ENCODE results near the gene SLC8A1.

Gene SLC8A1

DNA sequence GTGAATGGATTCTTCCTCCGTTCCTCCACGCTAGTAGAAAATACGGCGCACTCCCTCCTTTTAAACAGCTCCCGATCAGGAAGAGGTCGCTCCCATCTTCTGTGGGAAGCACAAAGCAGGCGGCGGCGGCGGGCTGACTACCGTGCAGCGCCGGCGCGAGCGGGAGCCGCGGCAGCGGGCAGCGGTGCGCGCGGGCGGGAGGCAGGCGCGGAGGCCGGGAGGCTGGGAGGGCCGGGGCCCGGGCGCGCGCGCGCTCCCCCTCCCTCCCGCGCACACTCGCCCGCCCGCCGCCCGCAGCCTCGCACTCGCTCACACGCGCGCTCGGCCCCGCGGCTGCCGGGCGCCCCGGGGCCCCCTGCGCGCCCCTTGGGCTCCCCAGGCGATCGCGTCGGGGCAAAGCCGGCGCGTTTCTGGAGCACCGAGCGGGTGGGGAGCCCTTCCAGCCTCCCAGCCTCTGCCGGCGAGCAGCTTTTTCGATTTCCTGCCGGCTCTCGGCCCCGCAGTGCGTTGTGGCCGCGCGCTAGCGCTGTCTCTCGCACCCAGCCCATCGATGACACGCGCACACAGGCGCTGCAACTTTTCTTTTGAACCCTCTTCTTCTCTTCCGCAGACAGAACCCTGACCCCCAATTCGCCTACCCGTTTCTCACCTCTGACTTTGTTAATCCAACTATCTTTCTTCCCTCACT is at the start of gene SLC8A1:
Gene SLC8A1 (minus strand): TSS at position 173 of the 688 bp plus-strand sequence.
- DNase-seq, result no peak

GRCh38 chr2:40499437-40499836 is 47.5 kb upstream of the SLC8A1 start:
- no peak for DNase-seq

- DNase-seq, result no peak
These were observed 45.5 kb upstream of the SLC8A1 start for GRCh38 chr2:40497251-40497859.

- no peak for DNase-seq
These were observed 37.7 kb upstream of the SLC8A1 start for GRCh38 chr2:40489678-40489960.

DNA sequence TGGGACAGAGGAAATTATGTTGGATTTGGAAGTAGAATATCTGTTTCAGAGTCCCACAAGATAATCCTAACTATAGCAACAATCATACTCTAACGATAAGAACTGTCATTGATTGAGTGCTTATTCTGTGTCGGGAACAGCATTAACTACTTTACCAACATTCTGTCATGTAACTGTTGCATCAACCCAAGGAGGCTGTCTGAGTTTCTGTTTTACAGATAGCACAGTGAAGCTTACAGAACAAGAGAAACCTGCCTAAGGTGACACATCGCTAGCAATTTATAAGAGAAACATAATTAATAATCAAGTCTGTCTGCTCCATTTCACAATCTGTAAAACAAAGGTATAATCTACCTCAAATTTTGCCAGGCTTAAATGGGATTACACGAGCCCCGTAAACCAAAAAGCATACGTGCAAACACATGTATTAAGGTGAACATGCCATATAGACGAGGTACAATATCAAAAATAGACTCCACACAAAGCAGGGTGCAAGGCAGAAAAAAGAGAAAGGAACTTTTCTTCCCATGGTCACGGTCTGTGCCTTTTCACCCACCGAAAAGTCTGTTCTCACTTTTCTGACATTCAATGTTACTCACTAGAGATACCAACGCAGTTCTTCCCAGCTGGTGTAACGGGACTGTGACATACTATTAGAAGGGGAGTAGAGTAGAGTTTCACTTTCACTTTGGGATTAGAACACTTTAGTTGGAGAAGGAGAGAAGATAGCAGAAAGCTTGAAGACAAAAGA is 37.2 kb upstream of the SLC8A1 start:
- DNase-seq, result no peak

GRCh38 chr2:40488101-40488601 is 36.3 kb upstream of the SLC8A1 start:
- no peak for DNase-seq

GRCh38 chr2:40487602-40488001 is 35.7 kb upstream of the SLC8A1 start:
- DNase-seq, result peak; percentile 20

DNA sequence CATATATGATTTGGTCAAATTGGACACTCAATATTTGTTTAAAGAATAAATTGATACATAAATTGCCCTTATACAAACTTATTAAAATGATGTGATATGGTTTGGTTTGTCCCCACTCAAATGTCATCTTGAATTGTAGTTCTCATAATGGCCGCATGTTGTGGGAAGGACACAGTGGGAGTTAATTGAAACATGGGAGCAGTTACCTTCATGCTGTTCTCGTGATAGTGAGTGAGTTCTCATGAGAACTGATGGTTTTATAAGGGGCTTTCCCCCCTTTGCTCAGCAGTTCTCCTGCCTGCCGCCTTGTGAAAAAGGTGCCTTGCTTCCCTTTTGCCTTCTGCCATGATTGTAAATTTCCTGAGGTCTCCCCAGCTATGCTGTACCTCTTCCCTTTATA is 34.0 kb upstream of the SLC8A1 start:
- DNase-seq, result no peak

DNA sequence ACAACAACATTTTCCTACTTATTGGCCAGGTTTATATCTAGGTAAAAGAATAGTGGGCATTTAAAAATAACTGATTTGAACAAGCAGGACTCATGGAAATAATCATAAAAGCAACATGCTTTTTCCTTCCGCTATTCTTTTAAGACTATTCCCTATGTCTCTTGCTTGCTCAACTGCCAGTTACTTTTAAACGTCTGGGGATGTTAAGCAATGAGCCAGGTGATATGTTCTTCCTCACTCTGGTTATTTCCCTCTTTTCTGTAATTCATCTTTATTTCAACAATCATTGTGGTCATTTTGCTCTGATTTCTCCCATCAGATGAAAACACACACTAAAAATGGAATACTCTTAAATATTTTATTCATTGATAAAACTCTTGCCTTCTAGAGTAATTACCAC is 33.4 kb upstream of the SLC8A1 start:
- no peak for DNase-seq

- DNase-seq, result no peak
These were observed 31.8 kb upstream of the SLC8A1 start for GRCh38 chr2:40483549-40484243.

DNA sequence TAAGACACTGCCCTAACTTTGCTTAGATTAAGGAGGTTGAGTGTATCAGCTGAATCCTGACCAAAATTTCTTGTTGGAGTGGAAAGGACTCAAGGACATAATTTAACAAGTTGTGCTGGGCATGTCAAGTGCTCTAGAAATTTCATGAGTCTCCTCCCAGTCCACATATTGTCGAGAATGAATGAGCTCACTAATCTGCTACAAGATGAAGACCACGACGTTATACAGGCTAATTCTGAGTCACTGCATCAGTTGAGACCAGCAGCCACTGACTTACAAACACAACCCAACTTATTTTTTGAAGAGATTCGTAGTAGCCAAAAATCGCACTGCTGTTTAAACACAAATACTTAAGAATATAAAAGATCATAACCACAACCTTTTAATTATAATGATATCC is 28.7 kb upstream of the SLC8A1 start:
- DNase-seq, result no peak

DNA sequence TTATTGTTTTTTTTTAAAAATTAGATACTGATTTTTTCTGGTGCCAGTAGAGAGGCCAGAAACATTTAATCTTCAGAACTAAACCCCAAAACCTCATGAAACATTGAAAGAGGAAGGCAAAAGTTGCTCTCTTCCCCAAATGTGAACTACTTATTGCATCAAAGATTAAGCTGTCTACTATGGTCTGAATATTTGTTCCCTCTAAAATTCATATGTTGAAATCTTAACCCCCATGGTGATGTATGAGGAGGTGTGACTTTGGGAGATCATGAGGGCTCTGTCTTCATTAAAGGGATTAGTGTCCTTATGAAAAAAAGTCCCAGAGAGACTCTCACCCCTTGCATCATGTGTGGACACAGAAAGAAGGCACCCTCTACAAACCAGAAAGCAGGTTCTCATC is 28.2 kb upstream of the SLC8A1 start:
- DNase-seq, result peak; percentile 22

- no peak for DNase-seq
These were observed 25.5 kb upstream of the SLC8A1 start for GRCh38 chr2:40477361-40477760.

DNA sequence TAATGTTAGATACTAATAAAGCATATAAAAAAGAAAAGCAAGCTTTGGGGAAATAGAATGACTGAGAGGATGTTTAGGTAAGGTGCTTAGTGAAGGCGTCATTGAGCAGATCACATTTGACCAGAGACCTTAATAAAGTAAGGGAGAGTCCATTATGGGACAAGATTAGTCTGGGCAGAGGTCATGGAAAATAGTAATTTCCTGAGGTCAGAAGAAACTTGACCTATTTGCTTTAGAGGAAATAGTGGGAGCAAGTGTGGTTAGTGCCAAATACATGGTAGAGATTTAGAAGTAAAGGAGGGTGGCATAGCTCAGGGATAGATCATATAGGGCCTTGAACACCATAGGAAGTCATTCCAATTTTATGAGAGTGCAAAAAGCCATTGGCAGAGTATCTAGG is 24.5 kb upstream of the SLC8A1 start:
- no peak for DNase-seq

- DNase-seq, result no peak
These were observed 22.4 kb upstream of the SLC8A1 start for GRCh38 chr2:40474306-40474705.

- DNase-seq, result no peak
These were observed 20.0 kb upstream of the SLC8A1 start for GRCh38 chr2:40471866-40472265.

- no peak for DNase-seq
These were observed 19.2 kb upstream of the SLC8A1 start for GRCh38 chr2:40470822-40471813.

- no peak for DNase-seq
These were observed 15.2 kb upstream of the SLC8A1 start for GRCh38 chr2:40466935-40467572.

DNA sequence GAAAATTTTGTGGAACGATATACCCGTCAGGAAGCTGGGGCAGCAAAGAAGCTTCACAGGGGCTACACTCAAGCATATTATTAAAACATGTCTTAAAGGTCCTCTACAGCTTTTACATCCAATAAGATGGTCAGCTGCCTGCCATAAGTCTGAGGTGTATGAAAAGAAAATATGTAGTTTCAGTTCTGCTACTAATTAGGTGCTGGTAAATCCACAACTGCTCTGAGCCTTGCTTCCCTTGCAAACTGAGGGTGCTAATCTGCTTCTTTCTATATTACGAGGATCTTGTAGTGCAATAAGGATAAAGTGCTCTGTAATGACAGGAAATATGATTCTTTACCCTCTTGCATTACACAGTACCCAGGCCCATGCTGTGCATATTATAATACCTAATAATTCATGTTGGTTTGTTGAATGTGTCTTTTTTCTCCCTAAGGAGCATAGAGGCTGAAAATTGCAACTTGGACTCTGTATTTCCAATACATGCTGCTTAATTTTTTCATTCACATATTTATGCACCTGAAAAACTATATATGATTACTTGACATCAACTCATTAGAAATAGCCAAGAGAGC is 14.5 kb upstream of the SLC8A1 start:
- no peak for DNase-seq

DNA sequence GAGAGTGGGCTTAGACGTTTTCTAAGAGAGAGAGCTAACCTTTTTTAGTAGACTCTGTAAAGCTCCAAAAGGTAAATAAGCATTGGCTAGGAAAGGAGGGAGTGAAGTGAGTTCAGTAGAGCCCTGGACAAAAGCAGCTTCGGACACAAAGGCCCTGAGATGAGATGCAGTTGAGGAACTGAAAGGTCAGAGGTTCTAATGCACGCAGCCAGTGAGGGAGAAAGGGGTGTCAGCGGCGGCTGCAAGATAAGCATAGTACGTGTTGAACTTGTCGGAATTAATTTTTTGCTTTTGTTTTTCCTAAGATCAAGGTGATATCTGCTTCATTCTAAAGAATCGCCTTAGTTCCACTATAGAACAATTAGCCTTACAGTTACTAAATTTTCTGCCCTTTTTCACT is 11.2 kb upstream of the SLC8A1 start:
- no peak for DNase-seq

GRCh38 chr2:40458271-40458794 is 6.4 kb upstream of the SLC8A1 start:
- DNase-seq, result no peak

Measured in CD4-positive, alpha-beta T cell treated with Interleukin-15 for 1 hour (primary cell).